AG09319 (cell line): ENCODE results near the gene GCGR.

Experiments
- DNase-seq: peaks from one replicate; pipeline ENCODE4 v3.0.0-alpha.2; 2010; ENCODE audit warnings: low read depth; ENCODE audit errors: extremely low read depth
- TF ChIP-seq, protein P1 (sequence below): IDR thresholded peaks from 2 replicates; pipeline ENCODE4 v1.5.1; 2011; ENCODE audit warnings: low read depth, mild to moderate bottlenecking, inconsistent platforms, low read length, moderate library complexity

Gene GCGR

DNA sequence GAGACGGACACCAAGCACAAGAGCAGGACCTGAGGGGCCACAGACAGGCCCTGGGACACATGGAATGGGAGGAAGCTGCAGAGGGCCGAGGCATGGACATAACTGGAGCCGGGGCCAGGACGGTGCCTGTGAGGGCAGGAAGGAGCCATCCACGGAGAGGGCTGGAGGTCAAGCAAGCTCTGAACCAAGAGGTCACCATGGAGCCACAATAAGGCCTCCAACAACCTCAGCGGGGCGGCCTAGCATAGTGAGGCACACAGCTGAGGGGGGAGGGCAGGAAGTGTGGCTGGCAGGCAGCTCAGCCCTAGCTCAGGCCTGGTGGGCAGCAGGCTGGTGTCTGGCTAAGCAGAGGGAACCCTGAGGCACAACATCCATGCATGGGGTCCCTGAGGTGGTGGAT lies 24.7 kb downstream of the GCGR start:
- DNase-seq: no peak
- TF ChIP-seq, protein P1, sequence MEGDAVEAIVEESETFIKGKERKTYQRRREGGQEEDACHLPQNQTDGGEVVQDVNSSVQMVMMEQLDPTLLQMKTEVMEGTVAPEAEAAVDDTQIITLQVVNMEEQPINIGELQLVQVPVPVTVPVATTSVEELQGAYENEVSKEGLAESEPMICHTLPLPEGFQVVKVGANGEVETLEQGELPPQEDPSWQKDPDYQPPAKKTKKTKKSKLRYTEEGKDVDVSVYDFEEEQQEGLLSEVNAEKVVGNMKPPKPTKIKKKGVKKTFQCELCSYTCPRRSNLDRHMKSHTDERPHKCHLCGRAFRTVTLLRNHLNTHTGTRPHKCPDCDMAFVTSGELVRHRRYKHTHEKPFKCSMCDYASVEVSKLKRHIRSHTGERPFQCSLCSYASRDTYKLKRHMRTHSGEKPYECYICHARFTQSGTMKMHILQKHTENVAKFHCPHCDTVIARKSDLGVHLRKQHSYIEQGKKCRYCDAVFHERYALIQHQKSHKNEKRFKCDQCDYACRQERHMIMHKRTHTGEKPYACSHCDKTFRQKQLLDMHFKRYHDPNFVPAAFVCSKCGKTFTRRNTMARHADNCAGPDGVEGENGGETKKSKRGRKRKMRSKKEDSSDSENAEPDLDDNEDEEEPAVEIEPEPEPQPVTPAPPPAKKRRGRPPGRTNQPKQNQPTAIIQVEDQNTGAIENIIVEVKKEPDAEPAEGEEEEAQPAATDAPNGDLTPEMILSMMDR: no peak

DNA sequence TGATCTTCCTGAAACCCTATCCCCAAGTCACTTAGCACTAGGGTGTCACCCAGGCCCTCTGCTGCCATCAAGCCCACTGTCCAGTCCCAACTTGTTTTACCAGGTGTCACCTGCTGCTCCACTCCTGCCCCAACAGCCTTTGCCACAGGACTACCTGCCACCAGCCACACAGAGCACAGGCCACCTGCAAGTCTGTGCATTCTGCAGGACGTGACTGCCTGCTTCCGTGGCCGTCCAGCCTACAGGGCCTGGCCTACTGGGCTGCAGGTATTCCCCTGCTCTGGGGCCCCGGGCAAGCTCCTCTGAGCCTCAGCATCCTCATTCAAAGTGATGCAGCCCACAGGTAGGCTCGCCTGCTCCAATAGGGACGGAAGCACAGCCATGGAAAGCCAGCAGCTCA lies 25.9 kb downstream of the GCGR start:
- DNase-seq: no peak
- TF ChIP-seq, protein P1: no peak

DNA sequence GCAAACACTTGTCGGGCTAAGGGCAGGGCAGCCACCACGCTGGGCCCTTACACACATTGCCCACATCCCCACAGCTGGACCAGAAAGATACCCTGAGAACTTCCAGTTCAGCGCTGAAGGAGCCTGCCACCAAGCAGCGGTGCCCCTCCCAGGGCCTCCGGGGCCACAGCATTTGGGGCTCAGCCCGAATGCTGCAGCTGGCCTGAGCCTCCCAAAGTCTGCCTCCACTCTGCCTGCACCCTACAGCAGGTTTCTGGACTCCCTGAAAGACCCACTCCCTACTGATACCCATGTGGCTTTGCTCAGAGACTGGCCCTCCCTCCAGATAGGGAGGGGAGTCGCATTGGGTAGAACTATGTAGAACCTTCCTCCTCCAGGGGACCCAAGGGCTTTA lies 27.6 kb downstream of the GCGR start:
- TF ChIP-seq, protein P1: no peak
- no peak for DNase-seq

DNA sequence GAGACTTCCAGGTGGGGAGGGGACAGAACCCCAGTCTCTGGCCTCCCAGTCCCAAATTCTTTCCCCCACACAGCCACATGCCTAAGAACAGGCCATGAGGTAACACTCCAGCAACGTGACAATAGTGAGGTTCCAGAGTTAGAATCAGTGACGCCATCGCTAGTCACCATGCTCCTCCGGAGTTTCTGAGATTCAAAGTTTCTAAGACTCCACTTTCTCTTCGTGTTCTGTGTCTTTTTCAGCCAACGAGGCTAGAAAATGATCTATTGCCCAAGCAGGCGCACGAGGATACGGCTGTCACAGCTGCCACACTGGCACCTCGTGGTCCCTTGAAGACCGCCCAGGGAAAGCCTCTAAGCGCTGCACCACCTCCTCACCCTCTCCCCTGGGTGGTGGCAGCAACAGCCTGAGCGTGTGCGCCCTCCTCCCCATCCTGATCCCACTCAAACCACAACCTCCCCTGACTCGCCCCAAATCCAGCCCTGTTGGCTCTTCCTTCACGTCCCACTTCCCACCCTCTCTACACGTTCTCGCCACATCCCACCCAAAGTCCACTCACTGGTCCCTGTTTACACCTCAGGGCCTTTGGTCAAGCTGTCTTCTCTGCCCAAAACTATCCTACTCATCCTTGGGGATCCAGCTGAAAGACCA lies 28.1 kb downstream of the GCGR start:
- TF ChIP-seq, protein P1: no peak
- no peak for DNase-seq

DNA sequence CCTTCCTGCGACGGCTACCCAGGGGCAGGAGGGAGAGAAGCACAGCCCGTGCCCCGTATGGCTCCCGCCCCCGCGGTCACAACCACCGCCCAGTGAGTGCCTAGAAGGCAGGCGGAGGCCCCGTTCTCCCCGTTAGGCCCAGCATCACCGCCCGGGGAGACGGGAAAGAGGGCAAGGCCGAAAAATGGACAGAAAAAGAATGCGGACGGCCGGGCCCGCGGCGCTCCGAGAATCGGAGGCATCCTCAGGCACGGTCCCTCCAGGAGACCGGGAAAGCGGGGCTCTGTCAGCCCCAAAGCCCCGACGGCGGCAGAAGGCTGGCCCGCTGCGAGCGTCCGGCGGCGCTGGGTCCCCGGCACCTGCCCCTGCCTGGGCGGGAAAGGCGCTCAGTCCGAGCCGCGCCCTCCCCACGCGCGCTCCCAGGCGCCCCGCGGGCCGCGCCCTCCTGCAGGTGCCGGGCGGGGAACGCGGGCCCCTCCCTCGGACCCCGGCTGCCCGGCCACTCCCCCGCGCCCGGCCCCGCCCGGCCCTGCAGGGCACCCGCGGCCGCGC lies 28.7 kb downstream of the GCGR start:
- DNase-seq: no peak
- TF ChIP-seq, protein P1: no peak

DNA sequence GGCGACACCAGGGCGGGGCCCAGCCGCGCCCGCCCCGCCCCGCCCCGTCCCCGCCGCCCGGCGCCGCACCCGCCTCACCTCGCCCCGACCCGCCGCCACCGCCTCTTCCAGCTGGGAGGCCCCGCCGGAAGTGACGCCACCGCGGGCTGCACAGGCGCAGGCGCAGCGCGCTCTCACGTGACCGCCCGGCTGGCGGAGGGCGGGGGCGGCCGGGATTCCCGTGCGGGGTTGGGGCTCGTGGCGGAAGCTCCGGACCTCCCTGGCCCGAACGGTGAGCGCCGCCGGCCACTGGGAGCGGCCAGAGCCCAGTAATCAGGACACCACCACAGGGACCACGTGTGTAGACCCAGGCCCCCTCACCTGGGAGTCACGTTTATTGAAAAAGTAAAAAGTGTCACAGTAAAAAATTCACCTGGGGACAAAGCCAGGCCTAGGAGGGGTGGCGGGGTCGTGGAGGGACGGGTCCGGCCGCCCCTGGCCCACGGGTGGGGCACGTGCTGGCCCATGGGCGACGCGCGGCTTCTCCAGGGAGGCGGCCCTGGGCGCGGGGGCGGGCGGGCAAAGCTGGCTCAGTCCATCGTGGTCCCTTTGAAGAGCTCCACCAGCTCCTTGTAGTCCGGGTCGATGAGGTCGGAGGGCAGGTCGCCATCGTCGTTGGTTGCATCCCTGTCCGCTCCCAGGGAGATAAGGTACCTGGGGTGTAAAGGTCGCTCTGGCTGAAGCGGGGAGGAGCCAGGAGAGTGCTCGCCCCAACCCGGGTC lies 29.4 kb downstream of the GCGR start, which contains the start of gene MCRIP1:
MCRIP1 (minus strand) TSS at position 132 of the 761 bp plus-strand sequence. CDS start 8,785 bp downstream, outside the sequence.
- DNase-seq: peak; percentile 83
- TF ChIP-seq, protein P1: no peak
